ENCODE results near the gene PAM. TPM values are rescaled to one million over a fixed set of nuclear protein-coding genes. Genes with fewer than 3 reads are reported as not detected.

Gene PAM
- total and polyA plus RNA-seq, 2 of the 8 experiments (the other 6 are each of a cell fraction or from before 2014, with no cell fraction given): 30.4 to 67.8 TPM

DNA sequence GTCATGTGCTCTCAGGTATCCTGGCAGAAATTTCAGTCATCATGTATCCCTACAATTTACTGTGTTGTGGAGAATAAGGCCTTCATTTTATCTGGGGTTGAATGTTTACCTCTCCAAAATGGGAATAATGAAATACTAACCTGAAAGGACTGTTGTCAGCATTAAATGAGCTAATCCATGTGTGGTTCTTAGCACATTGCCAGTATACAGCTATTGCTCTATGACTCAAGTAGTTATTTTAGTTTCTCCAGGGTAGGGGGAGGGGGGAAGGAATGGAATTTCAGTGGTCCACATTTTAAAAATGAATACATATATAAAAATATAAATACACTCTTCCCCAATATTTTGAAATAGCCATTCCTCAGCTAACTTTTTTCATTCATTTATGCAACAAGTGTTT, 3.5 kb downstream of the PAM start (continued):
- TF ChIP-seq, protein P1, sequence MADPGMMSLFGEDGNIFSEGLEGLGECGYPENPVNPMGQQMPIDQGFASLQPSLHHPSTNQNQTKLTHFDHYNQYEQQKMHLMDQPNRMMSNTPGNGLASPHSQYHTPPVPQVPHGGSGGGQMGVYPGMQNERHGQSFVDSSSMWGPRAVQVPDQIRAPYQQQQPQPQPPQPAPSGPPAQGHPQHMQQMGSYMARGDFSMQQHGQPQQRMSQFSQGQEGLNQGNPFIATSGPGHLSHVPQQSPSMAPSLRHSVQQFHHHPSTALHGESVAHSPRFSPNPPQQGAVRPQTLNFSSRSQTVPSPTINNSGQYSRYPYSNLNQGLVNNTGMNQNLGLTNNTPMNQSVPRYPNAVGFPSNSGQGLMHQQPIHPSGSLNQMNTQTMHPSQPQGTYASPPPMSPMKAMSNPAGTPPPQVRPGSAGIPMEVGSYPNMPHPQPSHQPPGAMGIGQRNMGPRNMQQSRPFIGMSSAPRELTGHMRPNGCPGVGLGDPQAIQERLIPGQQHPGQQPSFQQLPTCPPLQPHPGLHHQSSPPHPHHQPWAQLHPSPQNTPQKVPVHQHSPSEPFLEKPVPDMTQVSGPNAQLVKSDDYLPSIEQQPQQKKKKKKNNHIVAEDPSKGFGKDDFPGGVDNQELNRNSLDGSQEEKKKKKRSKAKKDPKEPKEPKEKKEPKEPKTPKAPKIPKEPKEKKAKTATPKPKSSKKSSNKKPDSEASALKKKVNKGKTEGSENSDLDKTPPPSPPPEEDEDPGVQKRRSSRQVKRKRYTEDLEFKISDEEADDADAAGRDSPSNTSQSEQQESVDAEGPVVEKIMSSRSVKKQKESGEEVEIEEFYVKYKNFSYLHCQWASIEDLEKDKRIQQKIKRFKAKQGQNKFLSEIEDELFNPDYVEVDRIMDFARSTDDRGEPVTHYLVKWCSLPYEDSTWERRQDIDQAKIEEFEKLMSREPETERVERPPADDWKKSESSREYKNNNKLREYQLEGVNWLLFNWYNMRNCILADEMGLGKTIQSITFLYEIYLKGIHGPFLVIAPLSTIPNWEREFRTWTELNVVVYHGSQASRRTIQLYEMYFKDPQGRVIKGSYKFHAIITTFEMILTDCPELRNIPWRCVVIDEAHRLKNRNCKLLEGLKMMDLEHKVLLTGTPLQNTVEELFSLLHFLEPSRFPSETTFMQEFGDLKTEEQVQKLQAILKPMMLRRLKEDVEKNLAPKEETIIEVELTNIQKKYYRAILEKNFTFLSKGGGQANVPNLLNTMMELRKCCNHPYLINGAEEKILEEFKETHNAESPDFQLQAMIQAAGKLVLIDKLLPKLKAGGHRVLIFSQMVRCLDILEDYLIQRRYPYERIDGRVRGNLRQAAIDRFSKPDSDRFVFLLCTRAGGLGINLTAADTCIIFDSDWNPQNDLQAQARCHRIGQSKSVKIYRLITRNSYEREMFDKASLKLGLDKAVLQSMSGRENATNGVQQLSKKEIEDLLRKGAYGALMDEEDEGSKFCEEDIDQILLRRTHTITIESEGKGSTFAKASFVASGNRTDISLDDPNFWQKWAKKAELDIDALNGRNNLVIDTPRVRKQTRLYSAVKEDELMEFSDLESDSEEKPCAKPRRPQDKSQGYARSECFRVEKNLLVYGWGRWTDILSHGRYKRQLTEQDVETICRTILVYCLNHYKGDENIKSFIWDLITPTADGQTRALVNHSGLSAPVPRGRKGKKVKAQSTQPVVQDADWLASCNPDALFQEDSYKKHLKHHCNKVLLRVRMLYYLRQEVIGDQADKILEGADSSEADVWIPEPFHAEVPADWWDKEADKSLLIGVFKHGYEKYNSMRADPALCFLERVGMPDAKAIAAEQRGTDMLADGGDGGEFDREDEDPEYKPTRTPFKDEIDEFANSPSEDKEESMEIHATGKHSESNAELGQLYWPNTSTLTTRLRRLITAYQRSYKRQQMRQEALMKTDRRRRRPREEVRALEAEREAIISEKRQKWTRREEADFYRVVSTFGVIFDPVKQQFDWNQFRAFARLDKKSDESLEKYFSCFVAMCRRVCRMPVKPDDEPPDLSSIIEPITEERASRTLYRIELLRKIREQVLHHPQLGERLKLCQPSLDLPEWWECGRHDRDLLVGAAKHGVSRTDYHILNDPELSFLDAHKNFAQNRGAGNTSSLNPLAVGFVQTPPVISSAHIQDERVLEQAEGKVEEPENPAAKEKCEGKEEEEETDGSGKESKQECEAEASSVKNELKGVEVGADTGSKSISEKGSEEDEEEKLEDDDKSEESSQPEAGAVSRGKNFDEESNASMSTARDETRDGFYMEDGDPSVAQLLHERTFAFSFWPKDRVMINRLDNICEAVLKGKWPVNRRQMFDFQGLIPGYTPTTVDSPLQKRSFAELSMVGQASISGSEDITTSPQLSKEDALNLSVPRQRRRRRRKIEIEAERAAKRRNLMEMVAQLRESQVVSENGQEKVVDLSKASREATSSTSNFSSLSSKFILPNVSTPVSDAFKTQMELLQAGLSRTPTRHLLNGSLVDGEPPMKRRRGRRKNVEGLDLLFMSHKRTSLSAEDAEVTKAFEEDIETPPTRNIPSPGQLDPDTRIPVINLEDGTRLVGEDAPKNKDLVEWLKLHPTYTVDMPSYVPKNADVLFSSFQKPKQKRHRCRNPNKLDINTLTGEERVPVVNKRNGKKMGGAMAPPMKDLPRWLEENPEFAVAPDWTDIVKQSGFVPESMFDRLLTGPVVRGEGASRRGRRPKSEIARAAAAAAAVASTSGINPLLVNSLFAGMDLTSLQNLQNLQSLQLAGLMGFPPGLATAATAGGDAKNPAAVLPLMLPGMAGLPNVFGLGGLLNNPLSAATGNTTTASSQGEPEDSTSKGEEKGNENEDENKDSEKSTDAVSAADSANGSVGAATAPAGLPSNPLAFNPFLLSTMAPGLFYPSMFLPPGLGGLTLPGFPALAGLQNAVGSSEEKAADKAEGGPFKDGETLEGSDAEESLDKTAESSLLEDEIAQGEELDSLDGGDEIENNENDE (IDR thresholded peaks at IDR 0.05; ENCODE audit: insufficient replicate concordance, low read length): no peak
- TF ChIP-seq BACH1 (IDR thresholded peaks at IDR 0.05; ENCODE audit: low read length): no peak
- TF ChIP-seq GTF2F1 (IDR thresholded peaks at IDR 0.05; ENCODE audit: borderline replicate concordance, low read depth, low read length): no peak
- TF ChIP-seq CBX8 (IDR thresholded peaks at IDR 0.05; ENCODE audit: borderline replicate concordance, low read depth, low read length): no peak
- TF ChIP-seq TEAD4 (IDR thresholded peaks at IDR 0.05; ENCODE audit: low read depth, low read length): no peak
- TF ChIP-seq KDM1A (IDR thresholded peaks at IDR 0.05; ENCODE audit: borderline replicate concordance, low read length): no peak
- no peak for TF ChIP-seq SIX5 (IDR thresholded peaks at IDR 0.05; ENCODE audit: low read depth, low read length)
- no peak for TF ChIP-seq JUND (IDR thresholded peaks at IDR 0.05; ENCODE audit: low read length)
- no peak for TF ChIP-seq CHD1 (IDR thresholded peaks at IDR 0.05; ENCODE audit: low read depth, low read length)
- TF ChIP-seq SUZ12 (IDR thresholded peaks at IDR 0.05; ENCODE audit: low read length): no peak
- TF ChIP-seq TAF7 (optimal IDR thresholded peaks at IDR 0.05; ENCODE audit: borderline replicate concordance, low read depth, low read length): no peak
- no peak for TF ChIP-seq SP2 (IDR thresholded peaks at IDR 0.05; ENCODE audit: low read length)
- no peak for TF ChIP-seq RFX5 (IDR thresholded peaks at IDR 0.05; ENCODE audit: borderline replicate concordance, low read depth, low read length)

All from H1 (cell line).